ENCODE data around the gene LRRC47.

LRRC47 gene

GRCh38 chr1:3736708-3737107 is 59.6 kb downstream of the LRRC47 start:
- no peak overlapping the region for H3K4me2 ChIP-seq (ENCODE audit: low read length)
- H3K9me3 ChIP-seq (ENCODE audit: insufficient read depth, low read length): no peaks in the 10 kb centered on the region
- H3K4me3 ChIP-seq (ENCODE audit: low read length): no peak overlapping the region
- H3K27ac ChIP-seq (ENCODE audit: low read length): no peak overlapping the region
- H3K79me2 ChIP-seq (ENCODE audit: low read length): no peaks in the 10 kb centered on the region
- H3K4me1 ChIP-seq (ENCODE audit: low read length): peaks cover 8% of the 10 kb centered on the region
- TF ChIP-seq CTCF (IDR thresholded peaks at IDR 0.05; ENCODE audit: low read depth, low read length): no peak
- TF ChIP-seq EZH2phosphoT487 (IDR thresholded peaks at IDR 0.05; ENCODE audit: low read depth): no peak
- H4K20me1 ChIP-seq (ENCODE audit: insufficient read depth, low read length): no peaks in the 10 kb centered on the region
- H3K27me3 ChIP-seq (ENCODE audit: low read depth, low read length): no peaks in the 10 kb centered on the region
- H3K9ac ChIP-seq (ENCODE audit: low read length): no peak overlapping the region
- no peak overlapping the region for H2AFZ ChIP-seq (ENCODE audit: low read depth, low read length)
- H3K36me3 ChIP-seq (replicated peaks; ENCODE audit: low read depth, low read length): no peaks in the 10 kb centered on the region

- Histone ChIP-seq H3K9me3 (ENCODE audit: insufficient read depth, low read length) (no peaks in the 10 kb centered on the region), H3K4me3 (ENCODE audit: low read length) (no peak overlapping the region), H3K27me3 (ENCODE audit: low read depth, low read length) (no peaks in the 10 kb centered on the region), H3K36me3 (replicated peaks; ENCODE audit: low read depth, low read length) (no peaks in the 10 kb centered on the region), H3K79me2 (ENCODE audit: low read length) (no peaks in the 10 kb centered on the region), H2AFZ (ENCODE audit: low read depth, low read length) (no peak overlapping the region), H3K9ac (ENCODE audit: low read length) (no peak overlapping the region), H4K20me1 (ENCODE audit: insufficient read depth, low read length) (no peaks in the 10 kb centered on the region), H3K4me1 (ENCODE audit: low read length) (peaks cover 8% of the 10 kb centered on the region), H3K27ac (ENCODE audit: low read length) (no peak overlapping the region), H3K4me2 (ENCODE audit: low read length) (no peak overlapping the region)
- no peak for TF ChIP-seq EZH2phosphoT487 (IDR thresholded peaks at IDR 0.05; ENCODE audit: low read depth)
- TF ChIP-seq CTCF (IDR thresholded peaks at IDR 0.05; ENCODE audit: low read depth, low read length): no peak
These were observed 60.2 kb downstream of the LRRC47 start for GRCh38 chr1:3736131-3736561.

GRCh38 chr1:3735688-3736087 is 60.6 kb downstream of the LRRC47 start:
- peaks cover 8% of the 10 kb centered on the region for H3K4me1 ChIP-seq (ENCODE audit: low read length)
- H2AFZ ChIP-seq (ENCODE audit: low read depth, low read length): no peak overlapping the region
- H3K4me2 ChIP-seq (ENCODE audit: low read length): no peak overlapping the region
- TF ChIP-seq EZH2phosphoT487 (IDR thresholded peaks at IDR 0.05; ENCODE audit: low read depth) (no peak), CTCF (IDR thresholded peaks at IDR 0.05; ENCODE audit: low read depth, low read length) (no peak)
- no peaks in the 10 kb centered on the region for H3K36me3 ChIP-seq (replicated peaks; ENCODE audit: low read depth, low read length)
- H3K9ac ChIP-seq (ENCODE audit: low read length): no peak overlapping the region
- H4K20me1 ChIP-seq (ENCODE audit: insufficient read depth, low read length): no peaks in the 10 kb centered on the region
- H3K27me3 ChIP-seq (ENCODE audit: low read depth, low read length): no peaks in the 10 kb centered on the region
- no peaks in the 10 kb centered on the region for H3K9me3 ChIP-seq (ENCODE audit: insufficient read depth, low read length)
- H3K79me2 ChIP-seq (ENCODE audit: low read length): no peaks in the 10 kb centered on the region
- H3K27ac ChIP-seq (ENCODE audit: low read length): no peak overlapping the region
- H3K4me3 ChIP-seq (ENCODE audit: low read length): no peak overlapping the region

- TF ChIP-seq CTCF (IDR thresholded peaks at IDR 0.05; ENCODE audit: low read depth, low read length) (no peak), EZH2phosphoT487 (IDR thresholded peaks at IDR 0.05; ENCODE audit: low read depth) (no peak)
- Histone ChIP-seq H3K9ac (ENCODE audit: low read length) (no peak overlapping the region), H3K27ac (ENCODE audit: low read length) (no peak overlapping the region), H3K27me3 (ENCODE audit: low read depth, low read length) (no peaks in the 10 kb centered on the region), H3K4me1 (ENCODE audit: low read length) (peaks cover 8% of the 10 kb centered on the region), H2AFZ (ENCODE audit: low read depth, low read length) (no peak overlapping the region), H4K20me1 (ENCODE audit: insufficient read depth, low read length) (no peaks in the 10 kb centered on the region), H3K36me3 (replicated peaks; ENCODE audit: low read depth, low read length) (no peaks in the 10 kb centered on the region), H3K4me3 (ENCODE audit: low read length) (no peak overlapping the region), H3K79me2 (ENCODE audit: low read length) (no peaks in the 10 kb centered on the region), H3K4me2 (ENCODE audit: low read length) (no peak overlapping the region), H3K9me3 (ENCODE audit: insufficient read depth, low read length) (no peaks in the 10 kb centered on the region)
These were observed 61.1 kb downstream of the LRRC47 start for GRCh38 chr1:3735027-3735681.

All from OCI-LY3 (cell line).